HEK293 (cell line): ENCODE measurements around the gene ZCCHC8.

Source experiments
- BCL11A ChIP-seq: fragments of 450-650 bp; formaldehyde crosslinking; IDR thresholded peaks from 2 replicates; pipeline ENCODE4 v1.5.1; 2016; ENCODE audit warnings: low read depth, missing biosample characterization, missing genetic modification characterization
- GFI1B ChIP-seq: fragments of 450-650 bp; formaldehyde crosslinking; IDR thresholded peaks from 2 replicates; pipeline ENCODE4 v1.5.1; 2016; ENCODE audit warnings: missing biosample characterization, missing genetic modification characterization
- GLI4 ChIP-seq: fragments of 450-650 bp; formaldehyde crosslinking; IDR thresholded peaks from 2 replicates; pipeline ENCODE4 v1.5.1; 2016; ENCODE audit warnings: missing biosample characterization, missing genetic modification characterization
- IKZF3 ChIP-seq: fragments of 450-650 bp; IDR thresholded peaks from 2 replicates; pipeline ENCODE4 v1.5.0; 2018; ENCODE audit warnings: missing biosample characterization, mild to moderate bottlenecking, missing genetic modification characterization, moderate library complexity
- KLF16 ChIP-seq: fragments of 450-650 bp; formaldehyde crosslinking; IDR thresholded peaks from 2 replicates; pipeline ENCODE4 v1.5.1; 2017; ENCODE audit warnings: missing biosample characterization, missing genetic modification characterization
- SCRT2 ChIP-seq: fragments of 450-650 bp; formaldehyde crosslinking; IDR thresholded peaks from 2 replicates; pipeline ENCODE4 v1.5.1; 2016; ENCODE audit warnings: missing biosample characterization, missing genetic modification characterization
- SP2 ChIP-seq: fragments of 450-650 bp; formaldehyde crosslinking; IDR thresholded peaks from 2 replicates; pipeline ENCODE4 v1.5.1; 2016; ENCODE audit warnings: missing biosample characterization, missing genetic modification characterization
- SP3 ChIP-seq: fragments of 450-650 bp; formaldehyde crosslinking; IDR thresholded peaks from 2 replicates; pipeline ENCODE4 v1.5.1; 2016; ENCODE audit warnings: missing biosample characterization, missing genetic modification characterization
- WT1 ChIP-seq: fragments of 450-650 bp; formaldehyde crosslinking; IDR thresholded peaks from 2 replicates; pipeline ENCODE4 v1.5.1; 2016; ENCODE audit warnings: missing biosample characterization, missing genetic modification characterization
- ZBTB48 ChIP-seq: fragments of 450-650 bp; formaldehyde crosslinking; IDR thresholded peaks from 2 replicates; pipeline ENCODE4 v1.5.1; 2016; ENCODE audit warnings: missing biosample characterization, missing genetic modification characterization
- ZFP69B ChIP-seq: fragments of 450-650 bp; formaldehyde crosslinking; IDR thresholded peaks from 2 replicates; pipeline ENCODE4 v1.5.1; 2016; ENCODE audit warnings: missing biosample characterization, missing genetic modification characterization
- ZNF132 ChIP-seq: fragments of 450-650 bp; formaldehyde crosslinking; IDR thresholded peaks from 2 replicates; pipeline ENCODE4 v1.5.1; 2017; ENCODE audit warnings: missing biosample characterization, missing genetic modification characterization, borderline replicate concordance
- ZNF133 ChIP-seq: fragments of 450-650 bp; formaldehyde crosslinking; IDR thresholded peaks from 2 replicates; pipeline ENCODE4 v1.5.1; 2016; ENCODE audit warnings: missing biosample characterization, missing genetic modification characterization
- ZNF138 ChIP-seq: fragments of 450-650 bp; formaldehyde crosslinking; IDR thresholded peaks from 2 replicates; pipeline ENCODE4 v1.5.1; 2016; ENCODE audit warnings: missing biosample characterization, missing genetic modification characterization, borderline replicate concordance
- ZNF16 ChIP-seq: fragments of 450-650 bp; formaldehyde crosslinking; IDR thresholded peaks from 2 replicates; pipeline ENCODE4 v1.5.1; 2016; ENCODE audit warnings: low read depth, missing biosample characterization, missing genetic modification characterization
- ZNF19 ChIP-seq: fragments of 450-650 bp; formaldehyde crosslinking; IDR thresholded peaks from 2 replicates; pipeline ENCODE4; 2016; ENCODE audit warnings: missing biosample characterization, missing genetic modification characterization, low read depth
- ZNF221 ChIP-seq: fragments of 450-650 bp; formaldehyde crosslinking; IDR thresholded peaks from 2 replicates; pipeline ENCODE4 v1.5.1; 2017; ENCODE audit warnings: missing biosample characterization, missing genetic modification characterization, borderline replicate concordance
- ZNF223 ChIP-seq: fragments of 450-650 bp; formaldehyde crosslinking; IDR thresholded peaks from 2 replicates; pipeline ENCODE4 v1.5.1; 2016; ENCODE audit warnings: missing biosample characterization, missing genetic modification characterization
- ZNF501 ChIP-seq: fragments of 450-650 bp; formaldehyde crosslinking; IDR thresholded peaks from 2 replicates; pipeline ENCODE4 v1.5.1; 2016; ENCODE audit warnings: missing biosample characterization, missing genetic modification characterization
- ZNF510 ChIP-seq: fragments of 450-650 bp; formaldehyde crosslinking; IDR thresholded peaks from 2 replicates; pipeline ENCODE4 v1.5.1; 2018; ENCODE audit warnings: mild to moderate bottlenecking, missing genetic modification characterization, missing biosample characterization; ENCODE audit not compliant: insufficient replicate concordance
- ZNF529 ChIP-seq: fragments of 450-650 bp; formaldehyde crosslinking; IDR thresholded peaks from 2 replicates; pipeline ENCODE4 v1.5.1; 2017; ENCODE audit warnings: missing genetic modification characterization, missing biosample characterization; ENCODE audit not compliant: insufficient replicate concordance
- ZNF558 ChIP-seq: fragments of 450-650 bp; formaldehyde crosslinking; IDR thresholded peaks from 2 replicates; pipeline ENCODE4 v1.5.1; 2016; ENCODE audit warnings: missing biosample characterization, missing genetic modification characterization
- ZNF596 ChIP-seq: fragments of 450-650 bp; IDR thresholded peaks from 2 replicates; pipeline ENCODE4 v1.5.0; 2018; ENCODE audit warnings: missing biosample characterization, mild to moderate bottlenecking, missing genetic modification characterization, moderate library complexity
- ZNF623 ChIP-seq: fragments of 450-650 bp; formaldehyde crosslinking; IDR thresholded peaks from 2 replicates; pipeline ENCODE4 v1.5.1; 2016; ENCODE audit warnings: missing biosample characterization, missing genetic modification characterization
- ZNF701 ChIP-seq: fragments of 450-650 bp; formaldehyde crosslinking; IDR thresholded peaks from 2 replicates; pipeline ENCODE4 v1.5.1; 2016; ENCODE audit warnings: missing biosample characterization, missing genetic modification characterization
- ZNF777 ChIP-seq: fragments of 450-650 bp; formaldehyde crosslinking; IDR thresholded peaks from 2 replicates; pipeline ENCODE4 v1.5.1; 2017; ENCODE audit warnings: missing biosample characterization, missing genetic modification characterization, borderline replicate concordance
- ZNF785 ChIP-seq: fragments of 450-650 bp; formaldehyde crosslinking; IDR thresholded peaks from 2 replicates; pipeline ENCODE4 v1.5.1; 2016; ENCODE audit warnings: missing biosample characterization, missing genetic modification characterization
- ZSCAN16 ChIP-seq: fragments of 450-650 bp; formaldehyde crosslinking; IDR thresholded peaks from 2 replicates; pipeline ENCODE4 v1.5.1; 2016; ENCODE audit warnings: missing biosample characterization, missing genetic modification characterization
- TF ChIP-seq, protein P1 (sequence below): fragments of 450-650 bp; formaldehyde crosslinking; IDR thresholded peaks from 2 replicates; pipeline ENCODE4 v1.5.1; 2016; ENCODE audit warnings: missing biosample characterization, missing genetic modification characterization
- TF ChIP-seq, protein P2 (sequence below): fragments of 450-650 bp; formaldehyde crosslinking; IDR thresholded peaks from 2 replicates; pipeline ENCODE4 v1.5.1; 2016; ENCODE audit warnings: missing biosample characterization, missing genetic modification characterization
- TF ChIP-seq, protein P3 (sequence below): fragments of 450-650 bp; formaldehyde crosslinking; IDR thresholded peaks from 2 replicates; pipeline ENCODE4 v1.5.1; 2016; ENCODE audit warnings: missing biosample characterization, missing genetic modification characterization
- TF ChIP-seq, protein P4 (sequence below): fragments of 450-650 bp; IDR thresholded peaks from 2 replicates; pipeline ENCODE4 v1.5.1; 2018; ENCODE audit warnings: missing biosample characterization, missing genetic modification characterization
- TF ChIP-seq, protein P5 (sequence below): fragments of 450-650 bp; formaldehyde crosslinking; optimal IDR thresholded peaks from 2 replicates; pipeline ENCODE3; 2016; ENCODE audit warnings: missing biosample characterization, mild to moderate bottlenecking, missing genetic modification characterization

Gene ZCCHC8

DNA sequence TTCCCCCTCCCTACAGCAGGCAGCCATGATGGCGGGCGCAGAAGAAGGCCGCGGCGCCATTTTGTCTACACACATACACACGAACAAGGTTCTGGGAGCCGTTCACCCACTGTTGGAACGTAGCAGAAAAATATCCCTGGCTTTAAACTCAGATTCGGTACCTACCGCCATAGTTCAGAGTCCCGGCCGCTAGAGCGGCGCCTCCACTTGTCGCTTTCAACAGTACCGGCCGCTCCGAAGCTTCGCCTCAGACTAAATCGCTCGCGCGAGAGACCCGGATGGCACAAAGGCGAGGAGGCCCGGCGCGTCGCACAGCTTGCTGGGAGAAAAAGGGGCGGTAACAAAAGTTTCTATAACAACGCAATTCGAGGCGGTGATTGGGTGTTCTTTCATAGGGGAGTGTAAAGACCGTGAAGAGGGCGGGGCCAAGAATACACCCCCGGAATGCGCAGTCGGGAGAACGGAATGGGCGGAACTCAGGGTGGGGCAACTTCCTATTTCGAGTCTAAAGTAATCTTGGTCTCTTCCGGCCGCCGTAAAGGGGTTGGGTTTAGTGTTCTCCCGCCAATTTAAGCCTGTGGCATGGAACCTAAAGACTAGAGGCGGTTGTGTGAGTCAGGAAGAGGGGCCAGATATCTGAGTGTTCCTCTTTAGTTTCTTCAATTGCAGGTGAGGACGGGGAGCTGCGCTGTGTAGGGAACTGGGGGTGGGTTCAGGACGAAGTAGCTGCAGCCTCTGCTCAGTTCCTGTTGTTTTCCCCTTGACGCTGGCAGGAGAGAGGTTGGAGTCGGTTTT is 26.1 kb upstream of the ZCCHC8 start, which contains the start of the genes KNTC1 and RSRC2 (continued):
- TF ChIP-seq, protein P1, sequence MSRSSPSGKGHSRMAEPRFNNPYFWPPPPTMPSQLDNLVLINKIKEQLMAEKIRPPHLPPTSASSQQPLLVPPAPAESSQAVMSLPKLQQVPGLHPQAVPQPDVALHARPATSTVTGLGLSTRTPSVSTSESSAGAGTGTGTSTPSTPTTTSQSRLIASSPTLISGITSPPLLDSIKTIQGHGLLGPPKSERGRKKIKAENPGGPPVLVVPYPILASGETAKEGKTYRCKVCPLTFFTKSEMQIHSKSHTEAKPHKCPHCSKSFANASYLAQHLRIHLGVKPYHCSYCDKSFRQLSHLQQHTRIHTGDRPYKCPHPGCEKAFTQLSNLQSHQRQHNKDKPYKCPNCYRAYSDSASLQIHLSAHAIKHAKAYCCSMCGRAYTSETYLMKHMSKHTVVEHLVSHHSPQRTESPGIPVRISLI, result no peak
- TF ChIP-seq ZNF133 (tag by site-specific recombination) (no peak), ZNF132 (no peak), GLI4 (tag by site-specific recombination) (0 out of 2 replicates have a peak, but pooled peaks have one; percentile 71), ZNF623 (tag by site-specific recombination) (no peak; the same call in 1 of the 2 replicates), SCRT2 (peak; percentile 96), ZNF510 (tag by site-specific recombination) (no peak), ZNF501 (tag by site-specific recombination) (peak; percentile 80), KLF16 (tag by site-specific recombination) (peak; percentile 84), ZNF16 (tag by site-specific recombination) (no peak; the same call in 1 of the 2 replicates), ZNF19 (no peak), ZNF223 (tag by site-specific recombination) (no peak), ZNF777 (tag by site-specific recombination) (no peak), ZNF221 (no peak), ZNF701 (tag by site-specific recombination) (no peak), BCL11A (tag by site-specific recombination) (no peak), ZNF596 (tag by site-specific recombination) (no peak), ZSCAN16 (no peak), SP3 (peak; percentile 96), WT1 (tag by site-specific recombination) (peak; percentile 23; the same call in 1 of the 2 replicates), SP2 (peak; percentile 95), ZNF785 (tag by site-specific recombination) (no peak), GFI1B (tag by site-specific recombination) (no peak), ZFP69B (tag by site-specific recombination) (peak; percentile 65), ZNF138 (tag by site-specific recombination) (no peak), ZBTB48 (tag by site-specific recombination) (peak; percentile 36; the same call in 1 of the 2 replicates), IKZF3 (tag by site-specific recombination) (no peak), ZNF529 (tag by site-specific recombination) (no peak), ZNF558 (tag by site-specific recombination) (peak; percentile 26; the same call in 1 of the 2 replicates)
- TF ChIP-seq, protein P2, sequence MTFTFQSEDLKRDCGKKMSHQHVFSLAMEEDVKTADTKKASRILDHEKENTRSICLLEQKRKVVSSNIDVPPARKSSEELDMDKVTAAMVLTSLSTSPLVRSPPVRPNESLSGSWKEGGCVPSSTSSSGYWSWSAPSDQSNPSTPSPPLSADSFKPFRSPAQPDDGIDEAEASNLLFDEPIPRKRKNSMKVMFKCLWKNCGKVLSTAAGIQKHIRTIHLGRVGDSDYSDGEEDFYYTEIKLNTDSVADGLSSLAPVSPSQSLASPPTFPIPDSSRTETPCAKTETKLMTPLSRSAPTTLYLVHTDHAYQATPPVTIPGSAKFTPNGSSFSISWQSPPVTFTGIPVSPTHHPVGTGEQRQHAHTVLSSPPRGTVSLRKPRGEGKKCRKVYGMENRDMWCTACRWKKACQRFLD, result no peak
- TF ChIP-seq, protein P3, sequence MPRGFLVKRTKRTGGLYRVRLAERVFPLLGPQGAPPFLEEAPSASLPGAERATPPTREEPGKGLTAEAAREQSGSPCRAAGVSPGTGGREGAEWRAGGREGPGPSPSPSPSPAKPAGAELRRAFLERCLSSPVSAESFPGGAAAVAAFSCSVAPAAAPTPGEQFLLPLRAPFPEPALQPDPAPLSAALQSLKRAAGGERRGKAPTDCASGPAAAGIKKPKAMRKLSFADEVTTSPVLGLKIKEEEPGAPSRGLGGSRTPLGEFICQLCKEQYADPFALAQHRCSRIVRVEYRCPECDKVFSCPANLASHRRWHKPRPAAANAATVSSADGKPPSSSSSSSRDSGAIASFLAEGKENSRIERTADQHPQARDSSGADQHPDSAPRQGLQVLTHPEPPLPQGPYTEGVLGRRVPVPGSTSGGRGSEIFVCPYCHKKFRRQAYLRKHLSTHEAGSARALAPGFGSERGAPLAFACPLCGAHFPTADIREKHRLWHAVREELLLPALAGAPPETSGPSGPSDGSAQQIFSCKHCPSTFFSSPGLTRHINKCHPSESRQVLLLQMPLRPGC (tag by site-specific recombination), result peak; percentile 77
- TF ChIP-seq, protein P4, sequence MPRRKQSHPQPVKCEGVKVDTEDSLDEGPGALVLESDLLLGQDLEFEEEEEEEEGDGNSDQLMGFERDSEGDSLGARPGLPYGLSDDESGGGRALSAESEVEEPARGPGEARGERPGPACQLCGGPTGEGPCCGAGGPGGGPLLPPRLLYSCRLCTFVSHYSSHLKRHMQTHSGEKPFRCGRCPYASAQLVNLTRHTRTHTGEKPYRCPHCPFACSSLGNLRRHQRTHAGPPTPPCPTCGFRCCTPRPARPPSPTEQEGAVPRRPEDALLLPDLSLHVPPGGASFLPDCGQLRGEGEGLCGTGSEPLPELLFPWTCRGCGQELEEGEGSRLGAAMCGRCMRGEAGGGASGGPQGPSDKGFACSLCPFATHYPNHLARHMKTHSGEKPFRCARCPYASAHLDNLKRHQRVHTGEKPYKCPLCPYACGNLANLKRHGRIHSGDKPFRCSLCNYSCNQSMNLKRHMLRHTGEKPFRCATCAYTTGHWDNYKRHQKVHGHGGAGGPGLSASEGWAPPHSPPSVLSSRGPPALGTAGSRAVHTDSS (tag by site-specific recombination), result no peak
- TF ChIP-seq, protein P5, sequence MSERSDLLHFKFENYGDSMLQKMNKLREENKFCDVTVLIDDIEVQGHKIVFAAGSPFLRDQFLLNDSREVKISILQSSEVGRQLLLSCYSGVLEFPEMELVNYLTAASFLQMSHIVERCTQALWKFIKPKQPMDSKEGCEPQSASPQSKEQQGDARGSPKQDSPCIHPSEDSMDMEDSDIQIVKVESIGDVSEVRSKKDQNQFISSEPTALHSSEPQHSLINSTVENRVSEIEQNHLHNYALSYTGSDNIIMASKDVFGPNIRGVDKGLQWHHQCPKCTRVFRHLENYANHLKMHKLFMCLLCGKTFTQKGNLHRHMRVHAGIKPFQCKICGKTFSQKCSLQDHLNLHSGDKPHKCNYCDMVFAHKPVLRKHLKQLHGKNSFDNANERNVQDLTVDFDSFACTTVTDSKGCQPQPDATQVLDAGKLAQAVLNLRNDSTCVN (tag by site-specific recombination), result peak; percentile 41
